ENCODE data around the gene TANGO2. TPM values are rescaled to one million over a fixed set of nuclear protein-coding genes. Genes with fewer than 3 reads are reported as not detected.

TANGO2 gene
- total and polyA plus RNA-seq, 9 of the 15 experiments (the other 6 are each of a cell fraction or from before 2014, with no cell fraction given): 15.5 to 94.9 (median 70.1) TPM

GRCh38 chr22:20055144-20055543, 34.2 kb downstream of the TANGO2 start:
- BruUV-seq (replicated peaks): no TSS peak
- Histone ChIP-seq H3K27ac (ENCODE audit: extremely low read depth, low read depth, low read length) (no peak overlapping the region), H3K27me3 (ENCODE audit: control insufficient read depth in 2 of 2, insufficient read depth in 2 of 2, low read length in 2 of 2) (no peaks in the 10 kb centered on the region), H4K20me1 (replicated peaks; ENCODE audit: control insufficient read depth, insufficient read depth, low read length) (peaks cover 2% of the 10 kb centered on the region; the same call in 1 of the 2 replicates), H3K9me3 (replicated peaks; ENCODE audit: control insufficient read depth, insufficient read depth, low read depth, low read length) (no peaks in the 10 kb centered on the region), H3K4me2 (ENCODE audit: insufficient read depth, low read length) (no peak overlapping the region), H2AFZ (ENCODE audit: low read depth, low read length) (no peak overlapping the region), H3K36me3 (ENCODE audit: control insufficient read depth, insufficient read depth, low read length) (peaks cover 73% of the 10 kb centered on the region; the same call in 2 of the 3 replicates), H3K9ac (ENCODE audit: insufficient read depth in 1 of 2, low read depth in 2 of 2, low read length in 2 of 2) (no peak overlapping the region), H3K9me1 (ENCODE audit: control insufficient read depth, insufficient read depth, low read length) (peaks cover 18% of the 10 kb centered on the region), H3K4me1 (replicated peaks in 1 of 2; ENCODE audit: control insufficient read depth in 2 of 2, insufficient read depth in 2 of 2, low read length in 2 of 2) (peaks cover 24 to 73% of the 10 kb centered on the region in 2 experiments), H3K4me3 (no peak overlapping the region), H3K79me2 (ENCODE audit: control insufficient read depth, insufficient read depth, low read length) (peaks cover 4% of the 10 kb centered on the region; the same call in 1 of the 3 replicates)
- FAIRE-seq (no peak), ATAC-seq (no peak), DNase-seq (ENCODE audit: extremely low read depth in 1 of 4, low spot score in 3 of 4) (no peak)
- CTCF ChIA-PET (ENCODE audit: low intra/inter-chr PET ratio): no interaction called here
- intact Hi-C loops (cut with micrococcal nuclease): no loop called here
- TF ChIP-seq ZNF280B (CRISPR knock-in tag; IDR thresholded peaks at IDR 0.05) (no peak), ZNF354B (CRISPR knock-in tag; IDR thresholded peaks at IDR 0.05) (0 out of 2 replicates have a peak, but pooled peaks have one; percentile 19), BCOR (IDR thresholded peaks at IDR 0.05) (peak; percentile 33; the same call in 1 of the 2 replicates)
- in situ Hi-C loops (cut with MboI): no loop called here
- WGBS (ENCODE audit: insufficient coverage, low coverage, missing lambda C conversion rate): 98% methylated on average over 2 of the region's 2 CpGs
- POLR2A ChIA-PET: interaction anchor here (0.6 to 3.3 kb wide), 6 partner anchors 7 to 170 kb away, joined by 3 to 10 read pairs (median 6); no protein-coding TSS in a partner anchor

- Histone ChIP-seq H3K9ac (ENCODE audit: insufficient read depth in 1 of 2, low read depth in 2 of 2, low read length in 2 of 2) (peak overlapping the region in 1 of 2 experiments; percentile 46; a peak in 2 of 4 replicates), H3K27me3 (ENCODE audit: control insufficient read depth in 2 of 2, insufficient read depth in 2 of 2, low read length in 2 of 2) (no peaks in the 10 kb centered on the region), H3K27ac (ENCODE audit: extremely low read depth, low read depth, low read length) (no peak overlapping the region), H3K36me3 (ENCODE audit: control insufficient read depth, insufficient read depth, low read length) (peaks cover 75% of the 10 kb centered on the region; the same call in 2 of the 3 replicates), H4K20me1 (replicated peaks; ENCODE audit: control insufficient read depth, insufficient read depth, low read length) (peaks cover 6% of the 10 kb centered on the region; the same call in 1 of the 2 replicates), H3K4me2 (ENCODE audit: insufficient read depth, low read length) (no peak overlapping the region), H3K9me3 (replicated peaks; ENCODE audit: control insufficient read depth, insufficient read depth, low read depth, low read length) (no peaks in the 10 kb centered on the region), H3K4me3 (no peak overlapping the region), H2AFZ (ENCODE audit: low read depth, low read length) (no peak overlapping the region), H3K79me2 (ENCODE audit: control insufficient read depth, insufficient read depth, low read length) (peaks cover 8% of the 10 kb centered on the region; the same call in 2 of the 3 replicates), H3K4me1 (replicated peaks in 1 of 2; ENCODE audit: control insufficient read depth in 2 of 2, insufficient read depth in 2 of 2, low read length in 2 of 2) (peaks cover 28 to 78% of the 10 kb centered on the region in 2 experiments), H3K9me1 (ENCODE audit: control insufficient read depth, insufficient read depth, low read length) (peaks cover 21% of the 10 kb centered on the region)
- ChIA-PET CTCF (ENCODE audit: low intra/inter-chr PET ratio) (no interaction called here), POLR2A (interaction anchor here (0.8 to 3.3 kb wide), 4 partner anchors 10 to 42 kb away, joined by 3 to 10 read pairs (median 6); no protein-coding TSS in a partner anchor)
- DNase-seq (ENCODE audit: extremely low read depth in 1 of 4, low spot score in 3 of 4) (no peak), ATAC-seq (no peak), FAIRE-seq (no peak)
- intact Hi-C loops (cut with micrococcal nuclease) (no loop called here), in situ Hi-C loops (cut with MboI) (no loop called here)
- WGBS (ENCODE audit: insufficient coverage, low coverage, missing lambda C conversion rate): 84% methylated on average over 15 of the region's 15 CpGs
- BruUV-seq (replicated peaks): no TSS peak
- TF ChIP-seq RBFOX2 (IDR thresholded peaks at IDR 0.05; ENCODE audit: low read depth, low read length) (peak; percentile 21; the same call in 1 of the 2 replicates), POLR2G (IDR thresholded peaks at IDR 0.05; ENCODE audit: low read depth, low read length) (peak; percentile 54; the same call in 1 of the 2 replicates), NR2F6 (CRISPR knock-in tag; IDR thresholded peaks at IDR 0.05) (no peak), NCOA1 (IDR thresholded peaks at IDR 0.05; ENCODE audit: low read depth) (no peak), IRF1 (CRISPR knock-in tag; IDR thresholded peaks at IDR 0.05; ENCODE audit: borderline replicate concordance) (no peak), ETV5 (CRISPR knock-in tag; IDR thresholded peaks at IDR 0.05; ENCODE audit: low read depth) (no peak), ETS1 (conservative IDR thresholded peaks at IDR 0.05; ENCODE audit: control insufficient read depth, low read depth, low read length) (0 out of 2 replicates have a peak, but pooled peaks have one; percentile 30)
Observed at GRCh38 chr22:20055654-20056053, 34.7 kb downstream of the TANGO2 start.

Measured in K562 (cell line).